Sigmoid colon (tissue), 7 donors: Measurements from ENCODE around the gene CCT5. TPM values are rescaled to one million over a fixed set of nuclear protein-coding genes. Genes with fewer than 3 reads are reported as not detected.

Source experiments
- DNase-seq: peaks from one replicate; pipeline ENCODE4 v3.0.0-alpha.2; 2019
- H3K27ac ChIP-seq, 4 donors: fragments of 200-600 bp; sonication (generic); one replicate each; pipeline ENCODE4 v1.5.1; 2016 to 2019; ENCODE audit warnings: mild to moderate bottlenecking in 1 of 4
- H3K27me3 ChIP-seq, 3 donors: fragments of 200-600 bp; sonication (generic); one replicate each; pipeline ENCODE4 v1.5.1; 2019; ENCODE audit warnings: mild to moderate bottlenecking in 1 of 3
- H3K36me3 ChIP-seq, 4 donors: fragments of 200-600 bp; sonication (generic); one replicate each; pipeline ENCODE4 v1.5.1; 2016 to 2019
- H3K4me1 ChIP-seq, 4 donors: fragments of 200-600 bp; sonication (generic); one replicate each; pipeline ENCODE4 v1.5.1; 2017 to 2019
- H3K4me3 ChIP-seq, 4 donors: fragments of 200-600 bp; sonication (generic); one replicate each; pipeline ENCODE4 v1.5.1; 2017 to 2019; ENCODE audit warnings: mild to moderate bottlenecking in 2 of 4, moderate library complexity in 1 of 4
- H3K9me3 ChIP-seq, 4 donors: fragments of 200-600 bp in 3 of 4; sonication (generic) in 3 of 4; one replicate each; pipeline versions ENCODE4 v1.5.1 to v1.6.1; 2013 to 2019
- EP300 ChIP-seq, 4 donors: sonication (generic); formaldehyde crosslinking; IDR thresholded peaks; one replicate each; pipeline ENCODE4 v1.6.1; 2017; ENCODE audit warnings: antibody characterized with exemption in 4 of 4
- POLR2A ChIP-seq, 2 donors: fragments of 450-650 bp; IDR thresholded peaks; one replicate each; pipeline ENCODE4 v1.6.1; 2016; ENCODE audit warnings: antibody characterized with exemption in 2 of 2, mild to moderate bottlenecking in 2 of 2, moderate library complexity in 2 of 2
- POLR2AphosphoS5 ChIP-seq, 4 donors: sonication (generic); formaldehyde crosslinking; IDR thresholded peaks; one replicate each; pipeline ENCODE4 v1.6.1; 2017; ENCODE audit warnings: antibody characterized with exemption in 4 of 4
- WGBS, 2 donors: extraction: QIAGEN DNeasy Blood & Tissue Kit; methylation state at CpG; one replicate each; pipeline ENCODE4 v1.1.7; 2013; 5-methylcytosine and 5-hydroxymethylcytosine counted together
- intact Hi-C: fragments of 100-400 bp; cut with DNase I; formaldehyde crosslinking; loops from one replicate; pipeline ENCODE4 v1.15.1; 2023
- polyA plus RNA-seq, 3 donors: library from polyadenylated mRNA; stranded (reverse); fragments of 200-250 nt; gene quantifications; one replicate each; pipeline ENCODE4 v1.2.3, GENCODE V29; 2013
- total RNA-seq, 4 donors: library from RNA; depleted of rRNA; stranded (reverse); fragments of >200 nt; gene quantifications; one replicate each; pipeline ENCODE4 v1.1.0, GENCODE V29; 2016
- TF ChIP-seq, protein P1 (sequence below), 4 experiments: fragments of 450-650 bp in 3 of 4; fragments of 200-600 bp in 1 of 4; IDR thresholded peaks; one replicate each; pipeline ENCODE4 v1.5.1; 2016 to 2019; ENCODE audit warnings: antibody characterized with exemption in 4 of 4, mild to moderate bottlenecking in 3 of 4, moderate library complexity in 2 of 4
- donor health status: healthy with polysubstance abuse.
- donor health status: Bipolar disorder and iron deficiency.
- donor health status: healthy.

CCT5 gene
- total and polyA plus RNA-seq, 7 donors = 63.4 to 198 (median 122) TPM

DNA sequence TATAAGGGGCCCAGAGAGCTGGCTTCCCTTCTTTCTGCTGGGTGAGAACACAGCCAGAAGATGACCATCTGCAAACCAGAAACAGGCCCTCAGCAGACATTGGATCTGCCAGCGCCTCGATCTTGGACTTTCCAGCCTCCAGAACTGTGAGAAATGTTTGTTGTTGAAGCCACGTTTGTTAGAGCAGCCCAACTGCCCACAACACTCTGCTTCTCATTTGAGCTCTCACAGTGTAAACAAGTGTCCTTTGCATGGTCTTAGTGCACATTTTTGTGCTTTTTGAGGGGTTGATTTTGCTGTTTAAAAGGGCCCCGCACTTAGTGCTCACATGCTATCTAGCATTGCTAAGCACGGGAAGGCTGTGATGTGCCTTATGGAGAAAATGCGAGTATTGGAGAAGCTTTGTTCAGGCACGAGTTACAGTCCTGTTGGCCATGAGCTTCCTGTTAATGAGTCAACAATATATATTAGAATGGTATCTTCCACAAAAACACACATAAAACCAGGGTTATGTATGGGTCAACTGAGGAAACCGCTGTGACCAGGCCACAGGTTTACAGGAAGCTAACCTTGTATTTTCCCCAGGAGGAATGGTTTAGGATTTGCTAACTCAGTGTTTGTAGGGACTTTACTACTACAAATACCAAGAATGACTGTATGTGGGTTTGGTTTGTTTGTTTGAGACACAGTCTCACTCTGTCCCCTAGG lies 45.7 kb downstream of the CCT5 start:
- Histone ChIP-seq H3K27ac (no peak overlapping the region), H3K4me1 (no peaks in the 10 kb centered on the region), H3K9me3 (no peaks in the 10 kb centered on the region), H3K36me3 (no peaks in the 10 kb centered on the region), H3K27me3 (no peaks in the 10 kb centered on the region), H3K4me3 (no peak overlapping the region)
- intact Hi-C loops = no loop called here
- DNase-seq = no peak
- 80 to 92% methylated on average over 8 of the region's 8 CpGs for WGBS, 2 donors
- no peak for TF ChIP-seq POLR2A (IDR thresholded peaks at IDR 0.05)
- TF ChIP-seq, protein P1, sequence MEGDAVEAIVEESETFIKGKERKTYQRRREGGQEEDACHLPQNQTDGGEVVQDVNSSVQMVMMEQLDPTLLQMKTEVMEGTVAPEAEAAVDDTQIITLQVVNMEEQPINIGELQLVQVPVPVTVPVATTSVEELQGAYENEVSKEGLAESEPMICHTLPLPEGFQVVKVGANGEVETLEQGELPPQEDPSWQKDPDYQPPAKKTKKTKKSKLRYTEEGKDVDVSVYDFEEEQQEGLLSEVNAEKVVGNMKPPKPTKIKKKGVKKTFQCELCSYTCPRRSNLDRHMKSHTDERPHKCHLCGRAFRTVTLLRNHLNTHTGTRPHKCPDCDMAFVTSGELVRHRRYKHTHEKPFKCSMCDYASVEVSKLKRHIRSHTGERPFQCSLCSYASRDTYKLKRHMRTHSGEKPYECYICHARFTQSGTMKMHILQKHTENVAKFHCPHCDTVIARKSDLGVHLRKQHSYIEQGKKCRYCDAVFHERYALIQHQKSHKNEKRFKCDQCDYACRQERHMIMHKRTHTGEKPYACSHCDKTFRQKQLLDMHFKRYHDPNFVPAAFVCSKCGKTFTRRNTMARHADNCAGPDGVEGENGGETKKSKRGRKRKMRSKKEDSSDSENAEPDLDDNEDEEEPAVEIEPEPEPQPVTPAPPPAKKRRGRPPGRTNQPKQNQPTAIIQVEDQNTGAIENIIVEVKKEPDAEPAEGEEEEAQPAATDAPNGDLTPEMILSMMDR (IDR thresholded peaks at IDR 0.05) = no peak
- TF ChIP-seq EP300 (IDR thresholded peaks at IDR 0.05) = no peak
- no peak for TF ChIP-seq POLR2AphosphoS5 (IDR thresholded peaks at IDR 0.05)

DNA sequence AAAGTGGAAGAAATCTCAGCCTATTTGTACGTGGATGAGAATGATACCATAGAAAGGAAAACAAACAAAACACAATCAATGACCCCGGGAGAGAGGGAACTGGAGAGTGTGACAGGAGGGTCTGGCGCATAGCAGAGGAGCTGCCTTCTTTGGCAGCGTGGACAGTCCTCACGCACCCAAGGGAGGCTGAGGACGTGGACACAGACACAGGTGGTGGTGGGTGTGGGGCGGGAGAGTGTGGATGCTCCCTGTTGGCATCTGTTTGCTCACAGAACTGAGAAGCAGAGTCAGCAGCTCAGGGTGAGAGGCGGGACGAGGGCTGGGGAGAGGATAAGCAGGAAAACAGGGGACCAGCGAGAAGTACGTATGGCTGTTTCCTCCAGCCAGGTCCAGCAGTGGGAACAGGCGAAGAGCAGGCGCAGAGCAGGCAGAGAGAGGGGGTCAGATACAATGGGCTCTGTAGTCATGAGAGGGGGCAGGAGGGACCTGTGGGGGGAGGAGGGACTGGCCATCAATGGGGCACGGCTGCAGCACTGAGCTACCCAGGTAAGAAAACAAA lies 47.6 kb downstream of the CCT5 start:
- Histone ChIP-seq H3K36me3 (no peaks in the 10 kb centered on the region), H3K27me3 (no peaks in the 10 kb centered on the region), H3K9me3 (no peaks in the 10 kb centered on the region), H3K4me3 (no peak overlapping the region), H3K27ac (no peak overlapping the region), H3K4me1 (peaks cover 0 to 7% (median 2%) of the 10 kb centered on the region in 4 donors)
- no peak for TF ChIP-seq POLR2AphosphoS5 (IDR thresholded peaks at IDR 0.05)
- TF ChIP-seq POLR2A (IDR thresholded peaks at IDR 0.05) = no peak
- TF ChIP-seq, protein P1 (IDR thresholded peaks at IDR 0.05) = no peak
- TF ChIP-seq EP300 (IDR thresholded peaks at IDR 0.05) = no peak
- DNase-seq = no peak
- WGBS, 2 donors = 91 to 92% methylated on average over 14 of the region's 14 CpGs
- intact Hi-C loops = no loop called here

DNA sequence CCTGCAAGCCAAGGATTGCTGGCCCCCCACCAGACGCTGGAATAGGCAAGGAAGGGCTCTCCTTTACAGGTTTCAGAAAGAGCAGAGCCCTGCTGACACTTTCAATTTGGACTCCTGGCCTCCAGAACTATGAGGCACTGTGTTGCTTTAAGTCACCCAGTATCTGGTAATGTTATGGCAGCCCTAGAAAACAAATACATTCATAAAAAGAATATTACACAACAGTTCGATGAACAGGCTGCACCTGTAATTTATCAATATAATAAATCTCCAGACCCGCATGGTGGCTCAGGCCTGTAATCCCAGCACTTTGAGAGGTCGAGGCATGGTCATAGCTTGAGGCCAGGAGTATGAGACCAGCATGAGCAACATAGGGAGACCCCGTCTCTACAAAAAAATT lies 50.2 kb downstream of the CCT5 start:
- intact Hi-C loops = no loop called here
- Histone ChIP-seq H3K27me3 (no peaks in the 10 kb centered on the region), H3K27ac (no peak overlapping the region), H3K4me3 (no peak overlapping the region), H3K9me3 (no peaks in the 10 kb centered on the region), H3K36me3 (no peaks in the 10 kb centered on the region), H3K4me1 (peaks cover 0 to 7% (median 2%) of the 10 kb centered on the region in 4 donors)
- 46 to 87% methylated on average over 5 of the region's 5 CpGs for WGBS, 2 donors
- no peak for TF ChIP-seq POLR2AphosphoS5 (IDR thresholded peaks at IDR 0.05)
- TF ChIP-seq, protein P1 (IDR thresholded peaks at IDR 0.05) = no peak
- TF ChIP-seq POLR2A (IDR thresholded peaks at IDR 0.05) = no peak
- no peak for TF ChIP-seq EP300 (IDR thresholded peaks at IDR 0.05)
- no peak for DNase-seq

DNA sequence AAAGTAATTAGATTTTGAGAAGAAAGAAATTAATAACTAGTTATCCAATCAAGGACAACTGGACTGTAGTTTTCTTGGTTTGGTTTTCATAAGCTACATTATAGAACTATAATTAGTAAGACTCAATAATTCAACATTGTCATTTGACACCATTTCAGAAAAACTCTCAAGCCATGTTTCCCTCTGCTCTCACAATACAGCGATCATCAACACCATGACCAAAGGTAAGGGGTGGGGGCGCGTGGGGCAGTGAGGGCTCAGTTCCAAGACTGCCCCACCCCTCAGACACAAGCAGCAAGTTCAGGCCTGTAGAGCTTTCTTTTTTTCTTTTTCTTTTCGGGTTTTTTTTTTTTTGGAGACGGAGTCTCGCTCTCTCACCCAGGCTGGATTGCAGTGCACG lies 51.2 kb downstream of the CCT5 start:
- H3K9me3 ChIP-seq = no peaks in the 10 kb centered on the region
- intact Hi-C loops = no loop called here
- no peak overlapping the region for H3K4me3 ChIP-seq
- H3K27me3 ChIP-seq = no peaks in the 10 kb centered on the region
- no peak for TF ChIP-seq POLR2AphosphoS5 (IDR thresholded peaks at IDR 0.05)
- no peak for DNase-seq
- no peaks in the 10 kb centered on the region for H3K36me3 ChIP-seq
- 16 to 67% methylated on average over 7 of the region's 7 CpGs for WGBS, 2 donors
- peaks cover 0 to 11% (median 4%) of the 10 kb centered on the region in 4 donors for H3K4me1 ChIP-seq
- no peak overlapping the region for H3K27ac ChIP-seq

DNA sequence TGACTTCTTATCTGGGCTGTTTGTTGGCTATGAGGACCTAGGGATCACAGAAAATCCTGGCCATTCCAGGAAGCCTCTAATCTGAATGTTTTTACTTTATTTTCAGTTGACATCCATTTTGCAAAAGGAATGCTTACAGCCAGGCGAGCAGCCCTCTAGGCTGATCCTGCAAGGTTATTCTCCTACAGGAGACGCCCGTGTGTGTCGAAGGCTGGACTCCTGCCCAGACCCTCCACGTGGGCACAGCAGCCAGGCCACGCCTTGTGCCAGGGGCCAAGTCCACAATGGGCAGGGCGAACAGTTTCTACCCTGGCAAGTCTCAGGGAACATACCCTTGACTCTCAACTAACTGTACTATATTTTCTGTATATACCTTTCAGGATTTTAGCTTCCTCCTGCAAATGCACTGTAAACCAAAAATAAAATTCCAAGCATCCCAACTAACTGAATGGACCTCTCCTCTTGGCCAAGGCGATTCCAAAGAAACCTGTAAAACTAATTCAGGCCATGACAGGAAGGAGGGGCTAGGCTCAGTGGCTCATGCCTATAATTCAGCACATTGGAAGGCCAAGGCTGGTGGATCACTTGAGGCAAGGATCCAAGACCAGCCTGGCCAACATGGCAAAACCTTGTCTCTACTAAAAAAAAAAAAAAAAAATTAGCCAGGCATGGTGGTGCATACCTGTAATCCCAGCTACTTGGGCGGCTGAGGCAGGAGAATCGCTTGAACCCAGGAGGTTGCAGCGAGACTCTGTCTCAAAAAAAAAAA lies 51.9 kb downstream of the CCT5 start:
- peak; percentile 84 for DNase-seq
- WGBS, 2 donors = 35 to 77% methylated on average over 11 of the region's 11 CpGs
- peak in 1 of 2 donors; percentile 28 for TF ChIP-seq POLR2A (IDR thresholded peaks at IDR 0.05)
- no peak for TF ChIP-seq EP300 (IDR thresholded peaks at IDR 0.05)
- peak in 1 of 4 donors; percentile 6 for TF ChIP-seq POLR2AphosphoS5 (IDR thresholded peaks at IDR 0.05)
- TF ChIP-seq, protein P1 (IDR thresholded peaks at IDR 0.05) = no peak
- H3K36me3 ChIP-seq = no peaks in the 10 kb centered on the region
- H3K4me3 ChIP-seq = no peak overlapping the region
- no peaks in the 10 kb centered on the region for H3K9me3 ChIP-seq
- no peaks in the 10 kb centered on the region for H3K27me3 ChIP-seq
- H3K4me1 ChIP-seq = peaks cover 0 to 19% (median 12%) of the 10 kb centered on the region in 4 donors
- intact Hi-C loops = no loop called here
- peak overlapping the region in 2 of 4 donors; percentile 21 to 27 for H3K27ac ChIP-seq
